Measurements from ENCODE around the gene AVP.
"Not testable (repeated sequence)": the region's sequence is repeated elsewhere in the genome, so short reads cannot be mapped to it uniquely, and the experiment has no call there.

Gene AVP

GRCh38 chr20:3084986-3085360, 449 bp upstream of the AVP start:
- POLR2A ChIA-PET: no interaction called here
- DNase-seq (ENCODE audit: extremely low spot score): no peak
- CTCF ChIA-PET: no interaction called here
- no peak for TF ChIP-seq NFRKB (IDR thresholded peaks at IDR 0.05)

- POLR2A ChIA-PET: interaction anchor here (0.7 kb wide), 1 partner anchor 38 kb away, joined by 3 read pairs; the partner anchor contains the start of gene MRPS26
- DNase-seq (ENCODE audit: extremely low spot score): no peak
- CTCF ChIA-PET: no interaction called here
- TF ChIP-seq NFRKB (IDR thresholded peaks at IDR 0.05): no peak
- TF ChIP-seq SUZ12 (IDR thresholded peaks at IDR 0.05): no peak
- no peak for TF ChIP-seq FOXM1 (IDR thresholded peaks at IDR 0.05; ENCODE audit: borderline replicate concordance)
- TF ChIP-seq HDGF (IDR thresholded peaks at IDR 0.05; ENCODE audit: borderline replicate concordance): no peak
- TF ChIP-seq FOXA1 (IDR thresholded peaks at IDR 0.05): no peak
- no peak for TF ChIP-seq L3MBTL2 (conservative IDR thresholded peaks at IDR 0.05)
Measured at GRCh38 chr20:3082955-3083952, 1.3 kb downstream of the AVP start.

GRCh38 chr20:3082306-3082951, 2.1 kb downstream of the AVP start:
- no peak for DNase-seq (ENCODE audit: extremely low spot score)
- POLR2A ChIA-PET: no interaction called here
- CTCF ChIA-PET: no interaction called here
- TF ChIP-seq ELF4 (IDR thresholded peaks at IDR 0.05) (no peak), ZNF384 (IDR thresholded peaks at IDR 0.05) (no peak), ARNT (IDR thresholded peaks at IDR 0.05) (no peak), LEF1 (IDR thresholded peaks at IDR 0.05; ENCODE audit: borderline replicate concordance) (no peak), L3MBTL2 (conservative IDR thresholded peaks at IDR 0.05) (no peak), PKNOX1 (IDR thresholded peaks at IDR 0.05) (no peak), HDGF (IDR thresholded peaks at IDR 0.05; ENCODE audit: borderline replicate concordance) (no peak), CTBP1 (IDR thresholded peaks at IDR 0.05; ENCODE audit: borderline replicate concordance) (no peak), FOXM1 (IDR thresholded peaks at IDR 0.05; ENCODE audit: borderline replicate concordance) (no peak), NFRKB (IDR thresholded peaks at IDR 0.05) (no peak), FOXK2 (IDR thresholded peaks at IDR 0.05) (no peak), TARDBP (IDR thresholded peaks at IDR 0.05) (no peak), FOXA1 (IDR thresholded peaks at IDR 0.05) (no peak), BHLHE40 (IDR thresholded peaks at IDR 0.05; ENCODE audit: borderline replicate concordance) (no peak), SUZ12 (IDR thresholded peaks at IDR 0.05) (no peak), SP1 (IDR thresholded peaks at IDR 0.05) (no peak)

- ChIA-PET CTCF (no interaction called here), POLR2A (no interaction called here)
- DNase-seq (ENCODE audit: extremely low spot score): no peak
- no peak for TF ChIP-seq LEF1 (IDR thresholded peaks at IDR 0.05; ENCODE audit: borderline replicate concordance)
- no peak for TF ChIP-seq ELF4 (IDR thresholded peaks at IDR 0.05)
- TF ChIP-seq ARNT (IDR thresholded peaks at IDR 0.05): no peak
- TF ChIP-seq PKNOX1 (IDR thresholded peaks at IDR 0.05): no peak
- TF ChIP-seq FOXK2 (IDR thresholded peaks at IDR 0.05): no peak
- no peak for TF ChIP-seq HDGF (IDR thresholded peaks at IDR 0.05; ENCODE audit: borderline replicate concordance)
- no peak for TF ChIP-seq L3MBTL2 (conservative IDR thresholded peaks at IDR 0.05)
- TF ChIP-seq SP1 (IDR thresholded peaks at IDR 0.05): no peak
- TF ChIP-seq BHLHE40 (IDR thresholded peaks at IDR 0.05; ENCODE audit: borderline replicate concordance): no peak
- TF ChIP-seq FOXM1 (IDR thresholded peaks at IDR 0.05; ENCODE audit: borderline replicate concordance): no peak
- no peak for TF ChIP-seq NFRKB (IDR thresholded peaks at IDR 0.05)
- no peak for TF ChIP-seq TARDBP (IDR thresholded peaks at IDR 0.05)
- no peak for TF ChIP-seq FOXA1 (IDR thresholded peaks at IDR 0.05)
- TF ChIP-seq ZNF384 (IDR thresholded peaks at IDR 0.05): no peak
- TF ChIP-seq CTBP1 (IDR thresholded peaks at IDR 0.05; ENCODE audit: borderline replicate concordance): no peak
- no peak for TF ChIP-seq SUZ12 (IDR thresholded peaks at IDR 0.05)
Measured at GRCh38 chr20:3081641-3082040, 2.9 kb downstream of the AVP start.

GRCh38 chr20:3080939-3081388, 3.6 kb downstream of the AVP start:
- TF ChIP-seq ARNT (IDR thresholded peaks at IDR 0.05): no peak
- TF ChIP-seq ELF4 (IDR thresholded peaks at IDR 0.05): no peak
- no peak for TF ChIP-seq L3MBTL2 (conservative IDR thresholded peaks at IDR 0.05)
- ChIA-PET POLR2A (no interaction called here), CTCF (no interaction called here)
- DNase-seq (ENCODE audit: extremely low spot score): no peak

- no peak for TF ChIP-seq SP1 (IDR thresholded peaks at IDR 0.05)
- TF ChIP-seq ELF4 (IDR thresholded peaks at IDR 0.05): no peak
- no peak for TF ChIP-seq CTBP1 (IDR thresholded peaks at IDR 0.05; ENCODE audit: borderline replicate concordance)
- TF ChIP-seq ZNF384 (IDR thresholded peaks at IDR 0.05): no peak
- no peak for TF ChIP-seq TARDBP (IDR thresholded peaks at IDR 0.05)
- no peak for TF ChIP-seq FOXA1 (IDR thresholded peaks at IDR 0.05)
- no peak for TF ChIP-seq ARNT (IDR thresholded peaks at IDR 0.05)
- TF ChIP-seq L3MBTL2 (conservative IDR thresholded peaks at IDR 0.05): no peak
- no peak for TF ChIP-seq FOXK2 (IDR thresholded peaks at IDR 0.05)
- no peak for TF ChIP-seq SUZ12 (IDR thresholded peaks at IDR 0.05)
- TF ChIP-seq HDGF (IDR thresholded peaks at IDR 0.05; ENCODE audit: borderline replicate concordance): no peak
- DNase-seq (ENCODE audit: extremely low spot score): no peak
- ChIA-PET CTCF (interaction anchor here (0.6 to 1.1 kb wide), 2 partner anchors 24 to 425 kb away, joined by 3 to 4 read pairs; partner anchors contain the start of gene NOP56), POLR2A (no interaction called here)
Measured at GRCh38 chr20:3077618-3078134, 6.8 kb downstream of the AVP start.

GRCh38 chr20:3075315-3075714, 9.2 kb downstream of the AVP start:
- DNase-seq (ENCODE audit: extremely low spot score); POLR2A ChIA-PET; CTCF ChIA-PET: not testable (repeated sequence)

Data from HEK293T (cell line).